K562 (cell line): Measurements from ENCODE around the gene PTAFR. TPM values are rescaled to one million over a fixed set of nuclear protein-coding genes. Genes with fewer than 3 reads are reported as not detected.

ENCODE experiments used
- ATAC-seq: fragments of 200-7000 bp; cut with Tn5 transposase; 3 replicates; pipeline ENCODE4 v1.9.1; 2020; ENCODE audit warnings: moderate library complexity
- BruUV-seq: library from RNA; stranded (reverse); fragments of 400-500 nt; replicated peaks from 2 replicates; lab custom pipeline; 2021; lab: Mats Ljungman, UMichigan
- CTCF ChIA-PET: fragments of 300-600 bp; formaldehyde crosslinking; extraction: SDS; loops from one replicate; lab custom pipeline; 2021; ENCODE audit warnings: low intra/inter-chr PET ratio; lab: Yijun Ruan, JAX
- POLR2A ChIA-PET: fragments of 300-600, 350-650 bp; sonication (Branson Sonifier 250); formaldehyde crosslinking; extraction: SDS; loops from one replicate; lab custom pipeline; 2021; ENCODE audit warnings: antibody characterized with exemption, inconsistent platforms; lab: Yijun Ruan, JAX
- DNase-seq, 4 experiments: peaks; one replicate each; pipeline versions ENCODE4 v3.0.0 to v3.0.0-alpha.2; 2011 to 2018; ENCODE audit warnings: low spot score in 3 of 4, mixed read lengths in 3 of 4; ENCODE audit errors: extremely low read depth in 1 of 4
- FAIRE-seq: peaks from 2 replicates; lab custom pipeline; 2011; peaks lifted over from hg19 to GRCh38; lab: Jason Lieb, UNC
- H2AFZ ChIP-seq: 2 replicates; pipeline ENCODE4 v1.6.0; 2011; ENCODE audit warnings: low read depth, low read length, control low read depth, inconsistent platforms
- H3K27ac ChIP-seq: fragments of 200-600 bp; 3 replicates; pipeline ENCODE4 v1.8.0; 2011; ENCODE audit warnings: low read depth, mild to moderate bottlenecking, control low read depth, inconsistent platforms, low read length, moderate library complexity, mixed read lengths; ENCODE audit errors: extremely low read depth
- H3K27me3 ChIP-seq, 2 experiments: fragments of 300-600 bp in 1 of 2; 2 replicates in 1 of 2; 3 replicates in 1 of 2; pipeline versions ENCODE4 v1.6.0 to v1.8.0; 2011; ENCODE audit warnings: inconsistent platforms in 2 of 2, low read length in 2 of 2, mild to moderate bottlenecking in 1 of 2, mixed read lengths in 1 of 2, moderate library complexity in 1 of 2; ENCODE audit not compliant: control insufficient read depth in 2 of 2, insufficient read depth in 2 of 2
- H3K36me3 ChIP-seq: fragments of 300-600 bp; 3 replicates; pipeline ENCODE4 v1.8.0; 2011; ENCODE audit warnings: mild to moderate bottlenecking, low read length, inconsistent platforms; ENCODE audit not compliant: control insufficient read depth, insufficient read depth
- H3K4me1 ChIP-seq, 2 experiments: fragments of 200-600 bp in 1 of 2; replicated peaks in 1 of 2; 2 replicates in 1 of 2; 3 replicates in 1 of 2; pipeline versions ENCODE4 v1.5.1 to v1.8.0; 2011; ENCODE audit warnings: inconsistent platforms in 2 of 2, low read length in 2 of 2, mild to moderate bottlenecking in 1 of 2, mixed read lengths in 1 of 2, moderate library complexity in 1 of 2; ENCODE audit not compliant: control insufficient read depth in 2 of 2, insufficient read depth in 2 of 2
- H3K4me2 ChIP-seq: 2 replicates; pipeline ENCODE4 v1.6.1; 2011; ENCODE audit warnings: low read length, control low read depth, inconsistent platforms, mixed read lengths; ENCODE audit not compliant: insufficient read depth
- H3K4me3 ChIP-seq: fragments of 200-600 bp; sonication (generic), shearing (Covaris generic); 2 replicates; pipeline ENCODE4 v1.5.1; 2016; ENCODE audit warnings: control low read depth, inconsistent platforms
- H3K79me2 ChIP-seq: fragments of 200-600 bp; 3 replicates; pipeline ENCODE4 v1.8.0; 2011; ENCODE audit warnings: low read length, inconsistent platforms; ENCODE audit not compliant: control insufficient read depth, insufficient read depth
- H3K9ac ChIP-seq, 2 experiments: 2 replicates each; pipeline versions ENCODE4 v1.6.0 to v1.6.1; 2011; ENCODE audit warnings: low read depth in 2 of 2, low read length in 2 of 2, control low read depth in 1 of 2, inconsistent platforms in 1 of 2, mild to moderate bottlenecking in 1 of 2, mixed read lengths in 1 of 2; ENCODE audit not compliant: insufficient read depth in 1 of 2
- H3K9me1 ChIP-seq: one replicate; pipeline ENCODE4 v1.6.0; 2011; ENCODE audit warnings: inconsistent platforms, mild to moderate bottlenecking, low read length, moderate library complexity; ENCODE audit not compliant: control insufficient read depth, insufficient read depth
- H3K9me3 ChIP-seq: replicated peaks from 2 replicates; pipeline ENCODE4 v1.5.1; 2011; ENCODE audit warnings: low read depth, low read length, inconsistent platforms; ENCODE audit not compliant: control insufficient read depth, insufficient read depth
- H4K20me1 ChIP-seq: replicated peaks from 2 replicates; pipeline ENCODE4 v1.6.1; 2011; ENCODE audit warnings: low read length, inconsistent platforms, mixed read lengths; ENCODE audit not compliant: control insufficient read depth, insufficient read depth
- HMGXB4 ChIP-seq: sonication (generic); formaldehyde crosslinking; IDR thresholded peaks from 2 replicates; pipeline ENCODE4 v1.8.1; 2023; ENCODE audit warnings: mild to moderate bottlenecking, missing genetic modification reagents
- THAP12 ChIP-seq: fragments of 250-450 bp; sonication (Bioruptor Pico); IDR thresholded peaks from 2 replicates; pipeline ENCODE4 v1.9.0; 2021; ENCODE audit warnings: mild to moderate bottlenecking, inconsistent platforms
- ZNF12 ChIP-seq: sonication (generic); formaldehyde crosslinking; IDR thresholded peaks from 2 replicates; pipeline ENCODE4 v1.4.0; 2020; ENCODE audit warnings: mild to moderate bottlenecking, missing genetic modification reagents
- WGBS: fragments of 100-300 bp; shearing (Covaris generic); methylation state at CpG from one replicate; pipeline ENCODE4 v1.1.6; 2016; ENCODE audit warnings: low coverage, mixed read lengths; ENCODE audit not compliant: insufficient coverage; ENCODE audit errors: missing lambda C conversion rate; 5-methylcytosine and 5-hydroxymethylcytosine counted together
- in situ Hi-C: fragments of 300-500 bp; cut with MboI; formaldehyde crosslinking; loops from 4 replicates; pipeline ENCODE4 v1.15.0; 2018; ENCODE audit warnings: inconsistent platforms, mixed read lengths
- intact Hi-C: fragments of 100-400 bp; cut with micrococcal nuclease; formaldehyde crosslinking; loops from 2 replicates; pipeline ENCODE4 v1.14.2; 2022
- polyA plus RNA-seq, 8 experiments: library from polyadenylated mRNA; depleted of rRNA in 4 of 8; stranded (reverse) in 5 of 8; unstranded in 3 of 8; fragments of >200 nt; fragmentation: Nextera tagmentation in 2 of 8; fragmentation: Illumina TruSeq in 1 of 8; extraction: Ambion mirVana in 2 of 8; extraction: Trizol in 1 of 8; gene quantifications; 2 replicates each; pipeline versions ENCODE4 v1.2.1 to v1.2.3, GENCODE V29; 2011 to 2014; ENCODE audit warnings: inconsistent platforms in 1 of 8, missing spikeins in 1 of 8
- total RNA-seq, 7 experiments: library from RNA; depleted of rRNA in 6 of 7; stranded (reverse); fragments of >200 nt in 6 of 7; fragmentation: Illumina TruSeq in 2 of 7; extraction: Trizol in 2 of 7; gene quantifications; 2 replicates each; pipeline versions ENCODE4 v1.2.1 to v1.2.3, GENCODE V29; 2011 to 2021; ENCODE audit warnings: low replicate concordance in 1 of 7

Gene PTAFR
- total and polyA plus RNA-seq, 9 of the 15 experiments (the other 6 are each of a cell fraction or from before 2014, with no cell fraction given) = 0.15 to 0.55 (median 0.40) TPM; not detected in 1

- no TSS peak for BruUV-seq
- POLR2A ChIA-PET = interaction anchor here (1.2 to 2.0 kb wide), 3 partner anchors 10 to 18 kb away, joined by 3 to 5 read pairs (median 5); no protein-coding TSS in a partner anchor
Observed at GRCh38 chr1:28154078-28154594, 22.4 kb downstream of the PTAFR start.

More at GRCh38 chr1:28154078-28154594, 22.4 kb downstream of the PTAFR start:
- no peaks in the 10 kb centered on the region for H3K9me1 ChIP-seq
- H3K4me3 ChIP-seq = no peak overlapping the region
- no peak overlapping the region for H3K9ac ChIP-seq
- H3K9me3 ChIP-seq = no peaks in the 10 kb centered on the region
- H2AFZ ChIP-seq = peak overlapping the region; percentile 42
- peak; percentile 43; the same call in 1 of the 2 replicates for TF ChIP-seq THAP12 (CRISPR knock-in tag)
- TF ChIP-seq ZNF12 (CRISPR knock-in tag) = 0 out of 2 replicates have a peak, but pooled peaks have one; percentile 12
- no peak for TF ChIP-seq HMGXB4 (CRISPR knock-in tag)
- TF ChIP-seq, all 486 proteins: peak for 2
- DNase-seq (no peak), FAIRE-seq (no peak), ATAC-seq (no peak)
- Histone ChIP-seq H3K4me1 (peaks cover 18 to 22% of the 10 kb centered on the region in 2 experiments), H3K36me3 (no peaks in the 10 kb centered on the region), H3K4me2 (no peak overlapping the region), H3K79me2 (no peaks in the 10 kb centered on the region), H4K20me1 (no peaks in the 10 kb centered on the region), H3K27me3 (no peaks in the 10 kb centered on the region; a peak in 1 of 5 replicates), H3K27ac (no peak overlapping the region)
- intact Hi-C loops (no loop called here), in situ Hi-C loops (no loop called here)
- CTCF ChIA-PET = no interaction called here
- 63% methylated on average over 9 of the region's 9 CpGs for WGBS
